Astrocyte of the hippocampus (primary cell): ENCODE data around the gene GPR135.
"Not testable (repeated sequence)": the region's sequence is repeated elsewhere in the genome, so short reads cannot be mapped to it uniquely, and the experiment has no call there.

Experiments
- DNase-seq: peaks from one replicate; pipeline ENCODE4 v3.0.0; 2011; ENCODE audit warnings: low read depth, low spot score

The GPR135 gene

GRCh38 chr14:59474172-59474571, 9.0 kb upstream of the GPR135 start:
- peak; percentile 86 for DNase-seq

DNA sequence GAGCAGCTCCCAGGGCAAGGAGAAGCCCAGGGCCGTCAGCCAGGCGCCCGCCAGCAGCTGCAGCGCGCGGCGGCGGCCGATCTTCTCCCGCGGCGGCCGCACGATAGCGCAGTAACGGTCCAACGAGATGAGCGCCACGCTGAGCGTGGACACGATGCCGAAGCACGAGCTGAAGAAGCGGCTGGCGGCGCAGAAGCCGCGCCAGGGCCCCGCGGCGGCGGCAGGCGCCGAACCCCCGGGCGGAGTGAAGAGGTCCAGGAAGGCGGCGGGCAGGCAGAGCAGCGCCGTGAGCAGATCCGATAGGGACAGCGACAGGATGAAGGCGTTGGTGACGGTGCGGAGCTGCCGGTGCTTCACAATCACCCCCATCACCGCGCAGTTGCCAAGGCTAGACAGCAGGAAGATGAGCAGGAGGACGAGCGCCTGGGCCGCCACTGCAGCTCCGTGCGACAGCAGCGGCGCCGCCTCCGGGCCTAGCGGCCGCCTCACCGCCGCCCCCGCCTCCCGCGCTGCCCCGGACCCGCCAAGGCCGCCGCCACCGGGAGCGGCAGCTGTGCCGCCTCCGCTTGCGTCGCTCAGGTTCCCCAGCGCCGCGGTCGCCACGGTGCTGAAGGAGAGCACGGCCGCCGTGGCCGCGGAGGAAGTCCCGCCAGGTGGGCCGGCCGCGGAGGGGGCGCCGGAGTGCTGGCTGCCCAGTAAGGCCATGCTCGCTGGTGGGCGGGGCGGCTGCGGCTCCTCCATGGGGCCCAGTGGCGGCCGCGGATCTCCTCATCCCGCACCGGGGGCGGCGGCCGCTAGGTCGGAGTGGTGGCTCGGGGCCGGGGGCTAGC, 479 bp downstream of the GPR135 start:
- DNase-seq = peak; percentile 88

GRCh38 chr14:59463787-59464485, 1.2 kb downstream of the GPR135 start:
- DNase-seq = no peak

GRCh38 chr14:59461891-59462290, 3.3 kb downstream of the GPR135 start:
- no peak for DNase-seq

DNA sequence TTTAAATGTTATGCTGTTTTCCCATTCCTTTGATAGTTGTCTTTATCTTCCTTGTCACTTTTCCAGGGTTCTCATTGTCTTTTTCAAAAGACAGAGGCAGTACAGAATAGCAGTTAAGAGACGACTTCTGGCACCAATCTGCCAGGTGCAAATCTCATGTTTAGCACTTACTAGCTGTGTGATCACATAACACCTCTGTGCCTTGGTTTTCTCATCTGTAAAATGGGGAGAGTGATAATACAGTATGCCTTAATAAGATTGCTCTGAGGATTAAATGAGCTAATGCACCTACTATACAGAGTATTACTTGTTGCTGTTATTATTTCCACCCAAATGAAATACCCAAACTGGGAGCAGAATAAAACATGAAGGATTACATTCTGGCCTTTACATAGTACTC, 4.8 kb downstream of the GPR135 start:
- no peak for DNase-seq

GRCh38 chr14:59458486-59458885, 6.7 kb downstream of the GPR135 start:
- no peak for DNase-seq

GRCh38 chr14:59455411-59455810, 9.8 kb downstream of the GPR135 start:
- DNase-seq = no peak

DNA sequence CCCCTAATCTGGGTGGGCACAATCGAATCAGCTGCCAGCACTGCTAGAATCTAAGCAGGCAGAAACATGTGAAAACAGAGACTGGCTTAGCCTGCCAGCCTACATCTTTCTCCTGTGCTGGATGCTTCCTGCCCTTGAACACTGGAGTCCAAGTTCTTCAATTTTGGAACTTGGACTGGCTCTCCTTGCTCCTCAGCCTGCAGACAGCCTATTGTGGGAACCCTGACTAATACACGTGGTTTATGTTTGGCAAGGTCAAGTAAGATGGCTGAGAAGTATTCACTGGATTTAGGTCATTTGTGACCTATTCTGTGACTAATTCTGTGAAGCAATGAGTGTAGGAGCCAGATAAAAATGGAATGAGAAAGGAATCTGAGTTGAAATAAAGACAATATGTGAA, 11.0 kb downstream of the GPR135 start:
- peak; percentile 77 for DNase-seq

GRCh38 chr14:59451849-59452248, 13.3 kb downstream of the GPR135 start:
- DNase-seq = no peak

DNA sequence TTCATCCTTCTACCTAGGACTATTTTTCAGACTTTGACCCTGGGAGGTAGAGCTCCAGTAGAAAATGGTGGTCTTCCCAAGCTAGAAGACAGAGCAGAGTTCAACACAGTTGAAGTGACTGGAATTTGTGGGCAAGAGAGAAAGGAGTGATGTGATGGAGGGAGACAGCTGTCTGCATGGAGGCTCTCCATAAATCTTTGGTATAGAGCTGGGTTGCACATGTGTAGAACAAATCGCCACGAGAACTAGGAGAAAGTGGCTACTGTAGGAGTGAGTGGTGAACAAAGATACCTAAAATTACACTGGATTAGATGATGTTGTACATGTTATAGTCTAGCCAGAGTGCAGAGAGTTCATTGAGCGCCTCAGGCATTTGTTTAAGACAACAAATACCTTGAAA, 14.5 kb downstream of the GPR135 start:
- DNase-seq = no peak

- DNase-seq = not testable (repeated sequence)
These were observed 16.5 kb downstream of the GPR135 start for GRCh38 chr14:59448673-59449072.

- DNase-seq = no peak
These were observed 25.8 kb downstream of the GPR135 start for GRCh38 chr14:59439256-59439965.

GRCh38 chr14:59438195-59438647, 27.0 kb downstream of the GPR135 start:
- DNase-seq = peak; percentile 63

GRCh38 chr14:59435987-59436386, 29.2 kb downstream of the GPR135 start:
- DNase-seq = no peak

GRCh38 chr14:59435101-59435500, 30.1 kb downstream of the GPR135 start:
- DNase-seq = no peak

DNA sequence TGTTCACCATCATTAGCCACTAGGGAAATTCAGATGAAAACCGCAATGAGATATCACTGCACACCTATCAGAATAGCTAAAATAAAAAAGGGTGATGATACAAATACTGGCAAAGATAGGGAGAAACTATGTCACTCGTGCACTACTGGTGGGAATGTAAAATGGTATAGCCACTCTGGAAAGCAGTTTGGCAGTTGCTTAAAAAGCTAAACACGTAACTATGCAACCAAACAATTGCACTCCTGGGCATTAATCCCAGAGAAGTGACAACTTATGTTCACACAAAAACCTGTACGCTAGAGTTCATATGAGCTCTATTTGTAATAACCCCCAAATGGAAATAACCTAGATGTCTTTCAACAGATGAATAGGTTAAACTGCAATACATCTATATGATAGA, 35.4 kb downstream of the GPR135 start:
- DNase-seq = peak; percentile 30

DNA sequence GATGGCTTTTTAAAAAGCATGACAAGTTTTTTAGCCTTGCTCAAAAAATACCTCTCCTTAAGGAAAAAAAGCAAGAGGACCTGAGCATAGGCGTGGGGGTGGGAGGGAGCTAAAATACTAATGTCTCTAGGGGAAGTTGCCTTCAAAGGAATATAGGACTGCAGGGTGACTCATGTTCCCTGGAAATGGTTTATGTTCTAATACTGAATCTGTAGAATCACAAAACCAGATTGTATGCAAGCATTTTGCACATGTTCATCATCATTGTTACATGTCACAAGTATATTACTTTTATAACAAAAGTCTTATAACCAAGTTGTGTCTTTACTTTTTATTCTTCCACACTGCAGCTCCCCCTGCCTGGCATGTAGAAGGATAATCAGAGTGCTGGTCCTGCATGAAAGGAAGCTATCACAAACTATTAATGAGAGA, 36.6 kb downstream of the GPR135 start:
- peak; percentile 36 for DNase-seq

GRCh38 chr14:59427653-59428580, 37.3 kb downstream of the GPR135 start:
- peak; percentile 26 for DNase-seq

DNA sequence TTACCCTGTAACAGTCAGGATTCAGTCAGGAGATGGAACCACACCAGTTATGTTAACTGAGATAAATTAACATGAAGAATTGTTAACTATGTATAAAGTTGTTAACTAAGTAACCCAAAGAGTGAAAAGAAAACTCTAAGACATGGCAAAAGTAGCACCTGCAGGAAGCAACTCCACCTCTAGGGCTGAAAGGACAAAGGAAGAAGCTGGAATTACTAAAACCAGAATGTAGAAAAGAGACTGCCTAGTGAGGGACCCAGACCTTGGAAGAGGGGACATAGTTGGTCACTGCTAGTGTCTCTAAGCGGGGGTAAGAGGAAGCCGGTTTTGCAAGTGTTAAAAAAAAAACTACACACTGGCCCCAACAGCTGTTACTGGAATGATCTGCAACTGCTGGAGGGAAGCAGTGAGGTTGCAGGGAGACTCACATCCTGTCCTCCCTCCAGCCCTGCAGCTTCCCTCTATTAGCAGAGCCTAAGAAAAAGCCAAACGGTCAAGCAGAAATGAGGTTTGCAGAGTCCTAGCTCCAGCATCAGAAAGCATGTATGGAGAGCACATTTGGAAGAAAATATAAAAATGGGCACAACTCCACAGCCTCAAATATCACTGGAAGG, 39.8 kb downstream of the GPR135 start:
- no peak for DNase-seq

- no peak for DNase-seq
These were observed 40.7 kb downstream of the GPR135 start for GRCh38 chr14:59424341-59425071.
